Mucosa of descending colon (tissue), 3 donors: ENCODE data around the gene NOVA2. TPM values are rescaled to one million over a fixed set of nuclear protein-coding genes. Genes with fewer than 3 reads are reported as not detected.

Experiments
- ATAC-seq: fragments of 200-7000 bp; cut with Tn5 transposase; one replicate; pipeline ENCODE4 v1.9.1; 2020; ENCODE audit warnings: mild to moderate bottlenecking, moderate library complexity
- DNase-seq, 3 donors: peaks; one replicate each; pipeline ENCODE4 v3.0.0-alpha.2; 2020
- H3K36me3 ChIP-seq: fragments of 200-600 bp; one replicate; pipeline ENCODE4 v1.8.0; 2021; ENCODE audit warnings: low read depth, mild to moderate bottlenecking
- H3K4me1 ChIP-seq: fragments of 200-600 bp; one replicate; pipeline ENCODE4 v1.8.0; 2021; ENCODE audit warnings: low read depth, mild to moderate bottlenecking
- H3K4me3 ChIP-seq: fragments of 200-600 bp; one replicate; pipeline ENCODE4 v1.8.0; 2021; ENCODE audit warnings: mild to moderate bottlenecking
- H3K9me3 ChIP-seq: fragments of 200-600 bp; one replicate; pipeline ENCODE4 v1.8.0; 2021; ENCODE audit warnings: mild to moderate bottlenecking
- intact Hi-C, 2 donors: fragments of 100-400 bp; cut with DNase I in 1 of 2; cut with micrococcal nuclease in 1 of 2; formaldehyde crosslinking; loops; one replicate each; pipeline versions ENCODE4 v1.11.0 to v1.11.1; 2022; cut with DNase I, micrococcal nuclease
- total RNA-seq, 3 donors: library from RNA; stranded (reverse); fragmentation: NEBNext Ultra II Directional in 2 of 3; extraction: Animal tissue kit (Norgen Biotek cat#: 25700) in 2 of 3; gene quantifications; one replicate each; pipeline versions ENCODE4 v1.2.1 to v1.2.4, GENCODE V29; 2021 to 2023
- TF ChIP-seq, protein P1 (sequence below): fragments of 200-600 bp; IDR thresholded peaks from one replicate; pipeline ENCODE4 v1.8.0; 2022; ENCODE audit warnings: antibody characterized with exemption, mild to moderate bottlenecking
- donor health status: DM: no; HTN: no; CAD: no; lungs with moderate emphysema.
- donor health status: DM: no; HTN: no; CAD: no.
- donor health status: DM: no; HTN: yes; CAD: no.

NOVA2 gene
- total RNA-seq, 3 donors from 2014 or later, result 0.55 to 3.0 (median 1.3) TPM

DNA sequence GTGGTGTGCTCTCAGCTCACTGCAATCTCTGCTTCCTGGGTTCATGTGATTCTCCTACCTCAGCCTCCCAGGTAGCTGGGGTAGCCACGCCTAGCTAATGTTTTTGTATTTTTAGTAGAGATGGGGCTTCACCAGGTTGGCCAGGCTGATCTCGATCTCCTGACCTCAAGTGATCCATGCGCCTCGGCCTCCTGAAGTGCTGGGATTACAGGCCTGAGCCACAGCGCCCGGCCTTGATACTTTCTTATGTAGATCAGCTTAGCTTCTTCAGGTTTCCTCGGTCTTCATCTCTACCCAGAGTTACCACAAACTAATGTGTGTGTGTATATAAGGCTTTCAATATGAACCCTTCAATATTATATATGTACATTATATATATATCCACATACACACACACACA, 11.7 kb upstream of the NOVA2 start:
- DNase-seq (no peak), ATAC-seq (no peak)
- Histone ChIP-seq H3K4me3 (no peak overlapping the region), H3K36me3 (no peaks in the 10 kb centered on the region), H3K4me1 (no peaks in the 10 kb centered on the region), H3K9me3 (no peaks in the 10 kb centered on the region)
- TF ChIP-seq, protein P1, sequence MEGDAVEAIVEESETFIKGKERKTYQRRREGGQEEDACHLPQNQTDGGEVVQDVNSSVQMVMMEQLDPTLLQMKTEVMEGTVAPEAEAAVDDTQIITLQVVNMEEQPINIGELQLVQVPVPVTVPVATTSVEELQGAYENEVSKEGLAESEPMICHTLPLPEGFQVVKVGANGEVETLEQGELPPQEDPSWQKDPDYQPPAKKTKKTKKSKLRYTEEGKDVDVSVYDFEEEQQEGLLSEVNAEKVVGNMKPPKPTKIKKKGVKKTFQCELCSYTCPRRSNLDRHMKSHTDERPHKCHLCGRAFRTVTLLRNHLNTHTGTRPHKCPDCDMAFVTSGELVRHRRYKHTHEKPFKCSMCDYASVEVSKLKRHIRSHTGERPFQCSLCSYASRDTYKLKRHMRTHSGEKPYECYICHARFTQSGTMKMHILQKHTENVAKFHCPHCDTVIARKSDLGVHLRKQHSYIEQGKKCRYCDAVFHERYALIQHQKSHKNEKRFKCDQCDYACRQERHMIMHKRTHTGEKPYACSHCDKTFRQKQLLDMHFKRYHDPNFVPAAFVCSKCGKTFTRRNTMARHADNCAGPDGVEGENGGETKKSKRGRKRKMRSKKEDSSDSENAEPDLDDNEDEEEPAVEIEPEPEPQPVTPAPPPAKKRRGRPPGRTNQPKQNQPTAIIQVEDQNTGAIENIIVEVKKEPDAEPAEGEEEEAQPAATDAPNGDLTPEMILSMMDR, result no peak
- intact Hi-C loops, result no loop called here

DNA sequence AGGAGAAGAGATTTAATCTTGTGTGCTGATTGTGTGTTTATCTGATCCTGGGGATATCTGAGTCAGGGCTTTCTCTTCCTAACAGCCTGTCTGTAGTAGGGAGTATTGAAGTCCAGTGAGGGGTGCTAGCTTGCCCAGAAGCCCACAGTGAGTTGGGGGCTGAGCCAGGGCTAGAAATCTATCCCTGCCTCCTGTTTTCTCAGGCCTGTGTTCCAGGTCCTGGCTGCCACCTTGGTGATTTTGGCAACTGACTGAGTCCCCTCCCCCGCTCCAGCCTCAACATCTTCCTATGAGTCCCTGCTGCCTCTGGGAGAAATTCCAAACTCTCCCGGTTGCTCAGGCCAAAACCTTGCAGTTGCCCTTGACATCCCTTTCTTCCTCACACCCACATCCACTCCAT, 7.7 kb upstream of the NOVA2 start:
- intact Hi-C loops, result no loop called here
- Histone ChIP-seq H3K36me3 (no peaks in the 10 kb centered on the region), H3K4me3 (no peak overlapping the region), H3K9me3 (no peaks in the 10 kb centered on the region), H3K4me1 (no peaks in the 10 kb centered on the region)
- TF ChIP-seq, protein P1, result no peak
- DNase-seq (no peak), ATAC-seq (no peak)

GRCh38 chr19:45978156-45978555, 4.5 kb upstream of the NOVA2 start:
- intact Hi-C loops, result no loop called here

DNA sequence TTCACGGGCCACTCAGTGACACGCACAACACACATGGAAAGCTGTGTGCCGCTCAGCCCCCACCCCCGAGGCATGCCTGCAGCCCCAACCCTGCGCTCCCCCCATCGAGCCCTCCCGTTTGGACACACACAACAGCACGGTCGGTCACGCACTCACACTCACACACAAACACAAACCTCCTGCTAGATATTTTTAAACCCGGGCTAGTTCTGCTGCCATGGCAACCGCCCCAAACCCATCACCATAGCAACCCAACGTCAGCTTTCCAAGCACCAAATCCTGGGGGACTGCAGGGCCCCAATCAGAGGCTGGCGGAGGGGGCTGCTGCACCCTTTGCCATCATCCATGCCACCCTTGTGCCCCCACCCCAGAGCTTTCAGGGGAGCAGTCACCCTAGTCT, 2.5 kb upstream of the NOVA2 start:
- TF ChIP-seq, protein P1, result no peak
- no peak for ATAC-seq
- H3K4me3 ChIP-seq, result no peak overlapping the region
- no peak for DNase-seq
- H3K36me3 ChIP-seq, result no peaks in the 10 kb centered on the region
- H3K9me3 ChIP-seq, result no peaks in the 10 kb centered on the region
- H3K4me1 ChIP-seq, result peaks cover 2% of the 10 kb centered on the region
- intact Hi-C loops, result no loop called here

More at GRCh38 chr19:45978156-45978555, 4.5 kb upstream of the NOVA2 start:
- H3K36me3 ChIP-seq, result no peaks in the 10 kb centered on the region
- TF ChIP-seq, protein P1, result no peak
- no peak for ATAC-seq
- DNase-seq, result no peak
- no peak overlapping the region for H3K4me3 ChIP-seq
- H3K4me1 ChIP-seq, result no peaks in the 10 kb centered on the region
- no peaks in the 10 kb centered on the region for H3K9me3 ChIP-seq

DNA sequence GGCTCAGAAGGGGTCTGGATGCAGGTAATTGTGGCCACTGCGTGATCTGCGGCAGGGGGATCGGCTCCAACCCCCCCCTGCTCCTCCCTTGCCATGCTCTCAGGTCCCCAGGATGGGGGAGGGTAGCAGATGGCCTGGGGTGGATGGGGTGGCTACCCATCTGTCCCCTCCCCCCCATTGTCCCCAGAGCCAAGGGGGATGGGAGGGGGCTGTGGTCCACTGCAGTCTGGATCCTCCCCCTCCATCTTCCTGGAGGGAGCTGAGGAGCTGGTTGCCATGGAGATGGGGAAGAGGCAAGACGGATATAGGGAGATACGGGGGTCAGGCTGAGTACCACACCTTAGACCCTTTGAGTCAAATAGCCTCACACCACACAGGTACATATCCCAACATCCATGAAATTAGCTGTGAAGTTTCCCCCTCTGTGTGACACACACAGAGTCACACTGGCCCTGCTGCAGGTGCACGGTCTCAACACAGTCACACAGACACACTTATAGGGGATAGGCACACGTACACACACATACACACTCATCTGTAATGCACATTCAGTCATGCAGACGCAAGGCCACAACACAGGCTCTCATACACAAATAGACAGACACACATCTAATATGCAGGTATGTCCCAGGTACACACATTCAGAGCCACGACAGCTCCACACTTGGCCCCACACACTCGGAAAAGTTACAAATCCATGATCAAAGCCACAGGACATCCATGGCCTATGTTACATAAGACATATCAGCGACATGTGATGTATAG, 1.8 kb upstream of the NOVA2 start:
- peaks cover 2% of the 10 kb centered on the region for H3K4me1 ChIP-seq
- no peaks in the 10 kb centered on the region for H3K36me3 ChIP-seq
- no peak overlapping the region for H3K4me3 ChIP-seq
- no peak for ATAC-seq
- no peak for DNase-seq
- intact Hi-C loops, result no loop called here
- TF ChIP-seq, protein P1, result no peak
- H3K9me3 ChIP-seq, result no peaks in the 10 kb centered on the region
